GM18507 (cell line): ENCODE results near the gene UGT8.
"Not testable (repeated sequence)": the region's sequence is repeated elsewhere in the genome, so short reads cannot be mapped to it uniquely, and the experiment has no call there.

Experiments used
- DNase-seq: peaks from one replicate; pipeline ENCODE4 v3.0.0; 2011; ENCODE audit warnings: low read depth; ENCODE audit not compliant: insufficient read length; ENCODE audit errors: extremely low spot score
- FAIRE-seq: peaks from 2 replicates; lab custom pipeline; 2011; peaks lifted over from hg19 to GRCh38; lab: Jason Lieb, UNC

UGT8 gene

GRCh38 chr4:114601304-114602052, 2.9 kb downstream of the UGT8 start:
- FAIRE-seq (peak; percentile 76), DNase-seq (no peak)

- DNase-seq, result no peak
Observed at GRCh38 chr4:114603497-114603896, 4.9 kb downstream of the UGT8 start.

GRCh38 chr4:114606245-114606644, 7.6 kb downstream of the UGT8 start:
- no peak for FAIRE-seq
- no peak for DNase-seq

More at GRCh38 chr4:114603497-114603896, 4.9 kb downstream of the UGT8 start:
- FAIRE-seq, result peak; percentile 99

GRCh38 chr4:114607056-114607455, 8.4 kb downstream of the UGT8 start:
- FAIRE-seq, result no peak

GRCh38 chr4:114613560-114613959, 15.0 kb downstream of the UGT8 start:
- DNase-seq, result no peak
- FAIRE-seq, result no peak

More at GRCh38 chr4:114607056-114607455, 8.4 kb downstream of the UGT8 start:
- DNase-seq, result no peak

GRCh38 chr4:114615435-114615834, 16.8 kb downstream of the UGT8 start:
- FAIRE-seq (no peak), DNase-seq (no peak)

GRCh38 chr4:114616036-114616435, 17.4 kb downstream of the UGT8 start:
- not testable (repeated sequence) for DNase-seq, FAIRE-seq

GRCh38 chr4:114626196-114626595, 27.6 kb downstream of the UGT8 start:
- DNase-seq, result no peak
- FAIRE-seq, result no peak

- DNase-seq (no peak), FAIRE-seq (no peak)
Observed at GRCh38 chr4:114636192-114636935, 37.8 kb downstream of the UGT8 start.

GRCh38 chr4:114642173-114642780, 43.7 kb downstream of the UGT8 start:
- no peak for DNase-seq
- FAIRE-seq, result no peak

- FAIRE-seq, result no peak
- DNase-seq, result no peak
Observed at GRCh38 chr4:114649908-114650307, 51.3 kb downstream of the UGT8 start.

GRCh38 chr4:114653675-114654074, 55.1 kb downstream of the UGT8 start:
- DNase-seq (no peak), FAIRE-seq (no peak)

- FAIRE-seq (no peak), DNase-seq (no peak)
Observed at GRCh38 chr4:114654592-114654991, 56.0 kb downstream of the UGT8 start.

- FAIRE-seq (no peak), DNase-seq (no peak)
Observed at GRCh38 chr4:114658179-114658578, 59.6 kb downstream of the UGT8 start.

GRCh38 chr4:114658776-114659175, 60.2 kb downstream of the UGT8 start:
- FAIRE-seq (no peak), DNase-seq (no peak)

- peak; percentile 92 for FAIRE-seq
Observed at GRCh38 chr4:114659386-114660008, 60.9 kb downstream of the UGT8 start.

GRCh38 chr4:114663083-114663482, 64.5 kb downstream of the UGT8 start:
- DNase-seq (no peak), FAIRE-seq (no peak)

More at GRCh38 chr4:114659386-114660008, 60.9 kb downstream of the UGT8 start:
- DNase-seq, result peak; percentile 8

GRCh38 chr4:114668577-114668976, 70.0 kb downstream of the UGT8 start:
- no peak for DNase-seq
- FAIRE-seq, result no peak

GRCh38 chr4:114670733-114671132, 72.1 kb downstream of the UGT8 start:
- DNase-seq, FAIRE-seq: not testable (repeated sequence)

- DNase-seq, result no peak
- FAIRE-seq, result no peak
Observed at GRCh38 chr4:114673306-114673705, 74.7 kb downstream of the UGT8 start.
